ENCODE data around the gene SLC7A9.

DNA sequence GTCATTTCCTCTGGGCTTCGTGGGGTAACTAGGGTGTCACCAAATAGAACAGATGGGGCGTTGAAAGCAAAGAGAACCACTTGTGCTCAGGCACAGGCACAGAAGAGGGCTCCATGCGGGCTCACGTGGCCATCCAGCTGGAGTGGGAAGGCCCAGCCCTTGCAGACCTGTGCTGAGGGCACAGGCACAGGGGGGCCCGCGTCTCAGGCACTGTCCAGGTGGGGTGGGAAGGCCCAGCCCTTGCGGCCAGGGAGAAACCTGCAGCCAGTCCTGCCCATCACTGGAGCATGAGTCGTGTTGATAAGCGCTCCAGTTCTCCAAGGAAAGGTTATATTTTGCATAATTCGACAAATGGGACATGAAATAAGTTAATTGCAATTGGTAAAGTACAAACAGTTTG, 57.5 kb downstream of the SLC7A9 start:
- TF ChIP-seq, protein P1, sequence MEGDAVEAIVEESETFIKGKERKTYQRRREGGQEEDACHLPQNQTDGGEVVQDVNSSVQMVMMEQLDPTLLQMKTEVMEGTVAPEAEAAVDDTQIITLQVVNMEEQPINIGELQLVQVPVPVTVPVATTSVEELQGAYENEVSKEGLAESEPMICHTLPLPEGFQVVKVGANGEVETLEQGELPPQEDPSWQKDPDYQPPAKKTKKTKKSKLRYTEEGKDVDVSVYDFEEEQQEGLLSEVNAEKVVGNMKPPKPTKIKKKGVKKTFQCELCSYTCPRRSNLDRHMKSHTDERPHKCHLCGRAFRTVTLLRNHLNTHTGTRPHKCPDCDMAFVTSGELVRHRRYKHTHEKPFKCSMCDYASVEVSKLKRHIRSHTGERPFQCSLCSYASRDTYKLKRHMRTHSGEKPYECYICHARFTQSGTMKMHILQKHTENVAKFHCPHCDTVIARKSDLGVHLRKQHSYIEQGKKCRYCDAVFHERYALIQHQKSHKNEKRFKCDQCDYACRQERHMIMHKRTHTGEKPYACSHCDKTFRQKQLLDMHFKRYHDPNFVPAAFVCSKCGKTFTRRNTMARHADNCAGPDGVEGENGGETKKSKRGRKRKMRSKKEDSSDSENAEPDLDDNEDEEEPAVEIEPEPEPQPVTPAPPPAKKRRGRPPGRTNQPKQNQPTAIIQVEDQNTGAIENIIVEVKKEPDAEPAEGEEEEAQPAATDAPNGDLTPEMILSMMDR (optimal IDR thresholded peaks at IDR 0.05 in 1 of 3, IDR thresholded peaks at IDR 0.05 in 1 of 3, conservative IDR thresholded peaks at IDR 0.05 in 1 of 3; ENCODE audit: extremely low read depth in 1 of 3, insufficient read depth in 2 of 3, low read length in 3 of 3), result no peak
- no peak for TF ChIP-seq EZH2 (IDR thresholded peaks at IDR 0.05; ENCODE audit: low read length)

Data from keratinocyte (primary cell).